BLaER1 (cell line): ENCODE measurements around the gene UBAP2L.
"Not testable (repeated sequence)": the region's sequence is repeated elsewhere in the genome, so short reads cannot be mapped to it uniquely, and the experiment has no call there.

Experiments used
- H3K27ac ChIP-seq: shearing (Covaris generic); formaldehyde crosslinking; 2 replicates; pipeline ENCODE4 v1.8.1; 2022
- H3K27me3 ChIP-seq: shearing (Covaris generic); formaldehyde crosslinking; 2 replicates; pipeline ENCODE4 v1.8.1; 2022
- H3K36me3 ChIP-seq: shearing (Covaris generic); formaldehyde crosslinking; 2 replicates; pipeline ENCODE4 v1.8.1; 2022
- H3K4me1 ChIP-seq: shearing (Covaris generic); formaldehyde crosslinking; 2 replicates; pipeline ENCODE4 v1.8.1; 2022
- H3K4me2 ChIP-seq: shearing (Covaris generic); formaldehyde crosslinking; 2 replicates; pipeline ENCODE4 v1.8.1; 2022
- H3K4me3 ChIP-seq: shearing (Covaris generic); formaldehyde crosslinking; 2 replicates; pipeline ENCODE4 v1.8.1; 2022
- H3K9ac ChIP-seq: shearing (Covaris generic); formaldehyde crosslinking; 2 replicates; pipeline ENCODE4 v1.8.1; 2022
- H3K9me3 ChIP-seq: shearing (Covaris generic); formaldehyde crosslinking; 2 replicates; pipeline ENCODE4 v1.8.1; 2022
- H4K20me1 ChIP-seq: shearing (Covaris generic); formaldehyde crosslinking; 2 replicates; pipeline ENCODE4 v1.8.1; 2022
- Cebpa-rat ChIP-seq: shearing (Covaris generic); IDR thresholded peaks from 2 replicates; pipeline ENCODE4 v1.8.1; 2022

The UBAP2L gene

GRCh38 chr1:154304664-154305337 lies 84.0 kb downstream of the UBAP2L start:
- Histone ChIP-seq H3K4me3 (no peak overlapping the region), H3K9ac (no peak overlapping the region), H3K4me1 (no peaks in the 10 kb centered on the region), H4K20me1 (no peaks in the 10 kb centered on the region), H3K27me3 (no peaks in the 10 kb centered on the region), H3K4me2 (no peak overlapping the region), H3K36me3 (no peaks in the 10 kb centered on the region), H3K27ac (no peak overlapping the region), H3K9me3 (peaks cover 14% of the 10 kb centered on the region)
- TF ChIP-seq Cebpa-rat: no peak

- H3K4me3 ChIP-seq: no peak overlapping the region
- no peak for TF ChIP-seq Cebpa-rat
- no peak overlapping the region for H3K27ac ChIP-seq
- no peak overlapping the region for H3K4me2 ChIP-seq
- H3K9me3 ChIP-seq: peaks cover 20% of the 10 kb centered on the region
- no peaks in the 10 kb centered on the region for H3K36me3 ChIP-seq
- no peaks in the 10 kb centered on the region for H3K27me3 ChIP-seq
- no peak overlapping the region for H3K9ac ChIP-seq
- H4K20me1 ChIP-seq: no peaks in the 10 kb centered on the region
- H3K4me1 ChIP-seq: no peaks in the 10 kb centered on the region
Measured at GRCh38 chr1:154306151-154306550, 85.4 kb downstream of the UBAP2L start.

DNA sequence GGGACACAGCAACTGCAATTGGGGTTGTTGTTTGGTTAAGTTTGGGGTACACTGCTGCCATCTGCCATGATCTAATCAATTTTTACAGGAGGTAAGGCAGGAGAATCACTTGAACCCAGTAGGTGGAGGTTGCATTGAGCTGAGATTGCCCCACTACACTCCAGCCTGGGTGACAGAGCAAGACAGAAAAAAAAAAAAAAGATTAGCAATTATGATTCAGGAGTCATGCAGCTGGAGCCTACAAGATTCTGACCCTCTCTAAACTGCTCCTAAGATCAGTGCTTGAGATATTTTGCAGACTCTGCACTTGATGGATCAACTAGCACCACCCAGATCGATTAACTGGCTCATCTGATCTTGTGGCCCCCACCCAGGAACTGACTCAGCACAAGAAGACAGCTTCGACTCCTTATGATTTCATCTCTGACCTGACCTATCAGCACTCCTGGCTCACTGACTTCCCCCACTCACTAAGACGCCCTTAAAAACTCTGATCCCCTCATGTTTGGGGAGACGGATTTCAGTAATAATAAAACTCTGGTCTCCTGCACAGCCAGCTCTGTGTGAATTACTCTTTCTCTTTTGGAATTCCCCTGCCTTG lies 87.0 kb downstream of the UBAP2L start:
- not testable (repeated sequence) for H3K4me2 ChIP-seq, H3K9ac ChIP-seq, H3K36me3 ChIP-seq, H3K27ac ChIP-seq, H3K4me3 ChIP-seq, H3K27me3 ChIP-seq, H3K4me1 ChIP-seq, H4K20me1 ChIP-seq
- H3K9me3 ChIP-seq: peaks cover 21% of the 10 kb centered on the region

- not testable (repeated sequence) for H3K4me2 ChIP-seq, H3K9ac ChIP-seq, H4K20me1 ChIP-seq, H3K27ac ChIP-seq, H3K27me3 ChIP-seq, H3K4me3 ChIP-seq, H3K4me1 ChIP-seq, H3K36me3 ChIP-seq
- H3K9me3 ChIP-seq: peaks cover 21% of the 10 kb centered on the region
Measured at GRCh38 chr1:154309136-154309535, 88.4 kb downstream of the UBAP2L start.

GRCh38 chr1:154312229-154313065 lies 91.7 kb downstream of the UBAP2L start:
- H3K9me3 ChIP-seq: peaks cover 44% of the 10 kb centered on the region
- not testable (repeated sequence) for H3K4me1 ChIP-seq, H3K27me3 ChIP-seq, H3K9ac ChIP-seq, H3K4me2 ChIP-seq, H3K36me3 ChIP-seq, H4K20me1 ChIP-seq, H3K4me3 ChIP-seq, H3K27ac ChIP-seq

GRCh38 chr1:154313066-154313356 lies 92.3 kb downstream of the UBAP2L start:
- H3K4me3 ChIP-seq: no peak overlapping the region
- no peaks in the 10 kb centered on the region for H4K20me1 ChIP-seq
- no peak for TF ChIP-seq Cebpa-rat
- H3K4me2 ChIP-seq: no peak overlapping the region
- no peaks in the 10 kb centered on the region for H3K4me1 ChIP-seq
- no peaks in the 10 kb centered on the region for H3K36me3 ChIP-seq
- H3K27me3 ChIP-seq: no peaks in the 10 kb centered on the region
- no peak overlapping the region for H3K9ac ChIP-seq
- peaks cover 48% of the 10 kb centered on the region for H3K9me3 ChIP-seq
- no peak overlapping the region for H3K27ac ChIP-seq

GRCh38 chr1:154314226-154314625 lies 93.5 kb downstream of the UBAP2L start:
- H3K4me3 ChIP-seq, H3K36me3 ChIP-seq, H3K27ac ChIP-seq, H3K4me1 ChIP-seq, H4K20me1 ChIP-seq, H3K9ac ChIP-seq, H3K4me2 ChIP-seq, H3K27me3 ChIP-seq: not testable (repeated sequence)
- H3K9me3 ChIP-seq: peaks cover 46% of the 10 kb centered on the region

GRCh38 chr1:154316704-154317103 lies 95.9 kb downstream of the UBAP2L start:
- Histone ChIP-seq H4K20me1 (no peaks in the 10 kb centered on the region), H3K36me3 (no peaks in the 10 kb centered on the region), H3K4me3 (no peak overlapping the region), H3K27me3 (no peaks in the 10 kb centered on the region), H3K27ac (no peak overlapping the region), H3K9ac (no peak overlapping the region), H3K4me1 (no peaks in the 10 kb centered on the region), H3K9me3 (peaks cover 34% of the 10 kb centered on the region), H3K4me2 (no peak overlapping the region)
- TF ChIP-seq Cebpa-rat: no peak

- H3K9me3 ChIP-seq: peaks cover 34% of the 10 kb centered on the region
- no peaks in the 10 kb centered on the region for H4K20me1 ChIP-seq
- no peaks in the 10 kb centered on the region for H3K27me3 ChIP-seq
- no peaks in the 10 kb centered on the region for H3K36me3 ChIP-seq
- H3K4me3 ChIP-seq: no peak overlapping the region
- no peak overlapping the region for H3K4me2 ChIP-seq
- no peak overlapping the region for H3K27ac ChIP-seq
- no peak overlapping the region for H3K9ac ChIP-seq
- no peaks in the 10 kb centered on the region for H3K4me1 ChIP-seq
- TF ChIP-seq Cebpa-rat: no peak
Measured at GRCh38 chr1:154318386-154318785, 97.6 kb downstream of the UBAP2L start.
